Myocyte (in vitro differentiated cells): Measurements from ENCODE around the gene PKLR. TPM values are rescaled to one million over a fixed set of nuclear protein-coding genes. Genes with fewer than 3 reads are reported as not detected.

Experiments used
- microRNA counts: library from miRNA; unstranded; fragments of <30 nt; microRNA quantifications from one replicate; lab custom pipeline; 2016
- microRNA-seq: library from miRNA; unstranded; fragments of <30 nt; microRNA quantifications from one replicate; pipeline ENCODE4, GENCODE V29; 2016
- total RNA-seq: library from RNA; depleted of rRNA; stranded (reverse); fragments of >200 nt; gene quantifications from 2 replicates; pipeline ENCODE4 v1.2.3, GENCODE V29; 2014

The PKLR gene
- total RNA-seq, 1 donor from 2014 or later = not detected

MicroRNAs within 50 kb of the gene (microRNA counts, 767-probe panel; counts per million panel counts)
- not detected for microRNA hsa-miR-555 (lab: Ali Mortazavi, UCI)

Small RNA genes within 50 kb of the gene (microRNA-seq; reads per million reads assigned to microRNA genes)
- gene MIR555 = not detected

Other genes with a start within 250 kb of the PKLR start
- 4.9 and 8.3 TPM in 2 replicates for gene EFNA4, start 237.7 kb downstream of the PKLR start, total RNA-seq
- 0.56 and 0.88 TPM in 2 replicates for gene EFNA3, start 222.6 kb downstream of the PKLR start, total RNA-seq
- 0.59 and 1.4 TPM in 2 replicates for gene EFNA1, start 173.6 kb downstream of the PKLR start, total RNA-seq
- 12.2 and 13.4 TPM in 2 replicates for gene SLC50A1, start 165.6 kb downstream of the PKLR start, total RNA-seq
- 83.9 and 90.0 TPM in 2 replicates for gene DPM3, start 160.9 kb downstream of the PKLR start, total RNA-seq
- 51.3 and 81.4 TPM in 2 replicates for gene KRTCAP2, start 128.1 kb downstream of the PKLR start, total RNA-seq
- gene TRIM46, start 127.6 kb downstream of the PKLR start, total RNA-seq = 0.62 and 0.94 TPM in 2 replicates
- gene THBS3, start 93.5 kb downstream of the PKLR start, total RNA-seq = 40.9 and 52.1 TPM in 2 replicates
- gene MTX1, start 92.7 kb downstream of the PKLR start, total RNA-seq = 15.1 and 18.8 TPM in 2 replicates
- 7.5 and 13.1 TPM in 2 replicates for gene ENTREP3, start 46.0 kb downstream of the PKLR start, total RNA-seq
- 106 and 130 TPM in 2 replicates for gene SCAMP3, start 39.1 kb downstream of the PKLR start, total RNA-seq
- gene CLK2, start 27.9 kb downstream of the PKLR start, total RNA-seq = 24.8 and 26.8 TPM in 2 replicates
- gene HCN3, start 24.0 kb downstream of the PKLR start, total RNA-seq = 2.1 and 3.0 TPM in 2 replicates
- 369 and 536 TPM in 2 replicates for gene FDPS, start 7.4 kb upstream of the PKLR start, total RNA-seq
- gene RUSC1, start 19.5 kb upstream of the PKLR start, total RNA-seq = 16.1 and 18.8 TPM in 2 replicates